Endothelial cell of umbilical vein (primary cell): ENCODE data around the gene ZBTB7C. TPM values are rescaled to one million over a fixed set of nuclear protein-coding genes. Genes with fewer than 3 reads are reported as not detected.

Source experiments
- BruUV-seq: library from RNA; stranded (reverse); fragments of 400-500 nt; replicated peaks from 2 replicates; lab custom pipeline; 2021; lab: Mats Ljungman, UMichigan
- CTCF ChIA-PET: fragments of 300-600, 350-600 bp; sonication (Branson Sonifier 250); formaldehyde crosslinking; loops from one replicate; lab custom pipeline; 2021; ENCODE audit warnings: antibody characterized with exemption, inconsistent platforms; lab: Charles Lee
- POLR2A ChIA-PET: fragments of 300-600, 350-600 bp; sonication (Branson Sonifier 250); formaldehyde crosslinking; loops from one replicate; lab custom pipeline; 2021; ENCODE audit warnings: antibody characterized with exemption, inconsistent platforms; lab: Charles Lee
- DNase-seq: peaks from one replicate; pipeline ENCODE4 v3.0.0-alpha.2; 2011; ENCODE audit warnings: low read depth, low spot score
- FAIRE-seq: peaks from 2 replicates; lab custom pipeline; 2011; peaks lifted over from hg19 to GRCh38; lab: Jason Lieb, UNC
- H2AFZ ChIP-seq: 2 replicates; pipeline ENCODE4 v1.6.0; 2012; ENCODE audit warnings: low read depth, low read length, control low read depth, inconsistent platforms
- H3K27ac ChIP-seq: 2 replicates; pipeline ENCODE4 v1.5.1; 2011; ENCODE audit warnings: low read depth, mild to moderate bottlenecking, control low read depth, low read length, moderate library complexity; ENCODE audit not compliant: insufficient read depth
- H3K27me3 ChIP-seq, 2 experiments: 2 replicates each; pipeline versions ENCODE4 v1.6.0 to v1.6.1; 2011; ENCODE audit warnings: low read length in 2 of 2, mixed read lengths in 1 of 2; ENCODE audit not compliant: control insufficient read depth in 2 of 2, insufficient read depth in 2 of 2
- H3K36me3 ChIP-seq, 2 experiments: 2 replicates in 1 of 2; 3 replicates in 1 of 2; pipeline ENCODE4 v1.5.1; 2011; ENCODE audit warnings: low read length in 2 of 2, mild to moderate bottlenecking in 1 of 2, moderate library complexity in 1 of 2; ENCODE audit not compliant: control insufficient read depth in 2 of 2, insufficient read depth in 2 of 2; ENCODE audit errors: extremely low read depth in 1 of 2
- H3K4me1 ChIP-seq: 3 replicates; pipeline ENCODE4 v1.5.1; 2011; ENCODE audit warnings: mild to moderate bottlenecking, low read length; ENCODE audit not compliant: control insufficient read depth, insufficient read depth; ENCODE audit errors: extremely low read depth
- H3K4me2 ChIP-seq: 2 replicates; pipeline ENCODE4 v1.6.1; 2011; ENCODE audit warnings: low read length, control low read depth, mixed read lengths; ENCODE audit not compliant: insufficient read depth
- H3K4me3 ChIP-seq, 3 experiments: fragments of 200-600 bp in 1 of 3; sonication (generic), shearing (Covaris generic) in 1 of 3; replicated peaks in 1 of 3; 2 replicates each; pipeline ENCODE4 v1.5.1; 2011 to 2016; ENCODE audit warnings: control low read depth in 3 of 3, low read length in 3 of 3, mild to moderate bottlenecking in 2 of 3, inconsistent platforms in 1 of 3, low read depth in 1 of 3, moderate library complexity in 1 of 3; ENCODE audit not compliant: insufficient read depth in 1 of 3
- H3K79me2 ChIP-seq: 2 replicates; pipeline ENCODE4 v1.6.0; 2012; ENCODE audit warnings: low read length, inconsistent platforms; ENCODE audit not compliant: control insufficient read depth, insufficient read depth
- H3K9ac ChIP-seq: replicated peaks from 2 replicates; pipeline ENCODE3; 2011; ENCODE audit warnings: low read length, control low read depth; ENCODE audit not compliant: insufficient read depth; ENCODE audit errors: extremely low read depth
- H3K9me1 ChIP-seq: replicated peaks from 3 replicates; pipeline ENCODE4 v1.6.0; 2011; ENCODE audit warnings: mild to moderate bottlenecking, low read length; ENCODE audit not compliant: control insufficient read depth, insufficient read depth; ENCODE audit errors: extremely low read depth
- H3K9me3 ChIP-seq: replicated peaks from 2 replicates; pipeline ENCODE4 v1.5.1; 2012; ENCODE audit warnings: low read length, inconsistent platforms; ENCODE audit not compliant: control insufficient read depth, insufficient read depth
- H4K20me1 ChIP-seq: replicated peaks from 2 replicates; pipeline ENCODE3; 2011; ENCODE audit warnings: mild to moderate bottlenecking, low read length; ENCODE audit not compliant: control insufficient read depth, insufficient read depth; ENCODE audit errors: extremely low read depth
- CTCF ChIP-seq, 2 donors: IDR thresholded peaks; 1 replicate in 1 of 2; 2 replicates in 1 of 2; pipeline ENCODE4 v1.5.1; 2011; ENCODE audit warnings: low read length in 2 of 2, mild to moderate bottlenecking in 2 of 2, moderate library complexity in 2 of 2, control low read depth in 1 of 2, inconsistent platforms in 1 of 2, low read depth in 1 of 2; ENCODE audit not compliant: insufficient read depth in 1 of 2; ENCODE audit errors: extremely low read depth in 1 of 2
- EZH2 ChIP-seq: IDR thresholded peaks from 2 replicates; pipeline ENCODE4 v1.6.1; 2012; ENCODE audit warnings: borderline replicate concordance, low read depth, mild to moderate bottlenecking, moderate library complexity, low read length, inconsistent platforms; ENCODE audit not compliant: severe bottlenecking
- FOS ChIP-seq: IDR thresholded peaks from 2 replicates; pipeline ENCODE4 v1.6.1; 2011; ENCODE audit warnings: mild to moderate bottlenecking, low read length, moderate library complexity, borderline replicate concordance; ENCODE audit not compliant: insufficient read depth
- GATA2 ChIP-seq: IDR thresholded peaks from 2 replicates; pipeline ENCODE4 v1.7.0; 2011; ENCODE audit warnings: low read depth, mild to moderate bottlenecking, moderate library complexity, mixed read lengths, low read length; ENCODE audit not compliant: insufficient read length, insufficient read depth
- JUN ChIP-seq: IDR thresholded peaks from 2 replicates; pipeline ENCODE4 v1.6.1; 2011; ENCODE audit warnings: borderline replicate concordance, low read depth; ENCODE audit not compliant: insufficient read length, insufficient read depth
- MAX ChIP-seq: IDR thresholded peaks from 2 replicates; pipeline ENCODE4 v1.6.1; 2011; ENCODE audit not compliant: insufficient read depth, insufficient read length
- MYC ChIP-seq: IDR thresholded peaks from one replicate; pipeline ENCODE4 v1.6.1; 2011; ENCODE audit warnings: mild to moderate bottlenecking, low read depth, low read length
- POLR2A ChIP-seq: IDR thresholded peaks from 2 replicates; pipeline ENCODE4 v1.6.1; 2012; ENCODE audit warnings: low read depth, mild to moderate bottlenecking, control low read depth, low read length
- POLR2AphosphoS5 ChIP-seq: IDR thresholded peaks from 2 replicates; pipeline ENCODE4 v1.6.1; 2012; ENCODE audit warnings: low read depth, mild to moderate bottlenecking, control low read depth, low read length, moderate library complexity; ENCODE audit not compliant: insufficient read depth
- dilution Hi-C: fragments of 300-500 bp; cut with MboI; formaldehyde crosslinking; loops from one replicate; pipeline ENCODE4 v1.15.0; 2019; ENCODE audit warnings: low sequenced_read_pairs; ENCODE audit not compliant: extremely low pct_ligation_motif_present
- intact Hi-C: fragments of 100-400 bp; cut with micrococcal nuclease; formaldehyde crosslinking; loops from one replicate; pipeline ENCODE4 v1.10.0; 2022
- polyA plus RNA-seq, 4 experiments: library from polyadenylated mRNA; depleted of rRNA in 3 of 4; stranded (reverse) in 3 of 4; unstranded in 1 of 4; fragments of >200 nt; gene quantifications; 2 replicates each; pipeline versions ENCODE4 v1.2.1 to v1.2.3, GENCODE V29; 2011 to 2012; ENCODE audit warnings: missing spikeins in 1 of 4
- total RNA-seq: library from RNA; stranded (reverse); gene quantifications from 2 replicates; pipeline ENCODE4 v1.2.3, GENCODE V29; 2021

Gene ZBTB7C
- total and polyA plus RNA-seq, 2 donors (not counting 3 experiments of a cell fraction or from before 2014, with no cell fraction given) = not detected

- no peaks in the 10 kb centered on the region for H4K20me1 ChIP-seq
- no peaks in the 10 kb centered on the region for H3K79me2 ChIP-seq
- ChIA-PET CTCF (no interaction called here), POLR2A (no interaction called here)
- no peak for FAIRE-seq
- no TSS peak for BruUV-seq
- H3K36me3 ChIP-seq = no peaks in the 10 kb centered on the region
- H3K27me3 ChIP-seq = peaks cover 2 to 7% of the 10 kb centered on the region in 2 experiments
- H3K27ac ChIP-seq = no peak overlapping the region
- H3K4me2 ChIP-seq = no peak overlapping the region
- H3K9me1 ChIP-seq = no peaks in the 10 kb centered on the region
- no peak overlapping the region for H3K9ac ChIP-seq
- no peak for TF ChIP-seq POLR2A
- TF ChIP-seq JUN = no peak
- DNase-seq = no peak
- no peak overlapping the region for H2AFZ ChIP-seq
- H3K4me1 ChIP-seq = no peaks in the 10 kb centered on the region
- H3K4me3 ChIP-seq = no peak overlapping the region
- no peaks in the 10 kb centered on the region for H3K9me3 ChIP-seq
- intact Hi-C loops (no loop called here), dilution Hi-C loops (no loop called here)
Observed at GRCh38 chr18:48142994-48143393, 266.2 kb downstream of the ZBTB7C start.

- Histone ChIP-seq H3K27me3 (peaks cover 9 to 12% of the 10 kb centered on the region in 2 experiments), H3K36me3 (no peaks in the 10 kb centered on the region), H3K9ac (no peak overlapping the region), H3K27ac (no peak overlapping the region), H3K4me3 (no peak overlapping the region), H4K20me1 (no peaks in the 10 kb centered on the region), H3K9me3 (no peaks in the 10 kb centered on the region), H2AFZ (no peak overlapping the region), H3K9me1 (no peaks in the 10 kb centered on the region), H3K79me2 (no peaks in the 10 kb centered on the region), H3K4me2 (no peak overlapping the region), H3K4me1 (no peaks in the 10 kb centered on the region)
- ChIA-PET POLR2A (no interaction called here), CTCF (no interaction called here)
- DNase-seq (no peak), FAIRE-seq (no peak)
- intact Hi-C loops = no loop called here
- BruUV-seq = no TSS peak
- dilution Hi-C loops = no loop called here
- TF ChIP-seq MYC (no peak), CTCF (IDR thresholded peaks at IDR 0.05; ENCODE audit: extremely low read depth in 1 of 2, insufficient read depth in 1 of 2, low read depth in 1 of 2, low read length in 2 of 2) (no peak), MAX (no peak), GATA2 (no peak), EZH2 (no peak), POLR2A (no peak), POLR2AphosphoS5 (no peak), FOS (no peak), JUN (no peak)
Observed at GRCh38 chr18:48142353-48142752, 266.8 kb downstream of the ZBTB7C start.
